GM18517 (cell line): ENCODE results near the gene ASPG.

Source experiments
- ATAC-seq: cut with Tn5 transposase; IDR thresholded peaks from one replicate; pipeline ENCODE4 v1.9.1; 2021; ENCODE audit warnings: mild to moderate bottlenecking, moderate library complexity; ENCODE audit not compliant: unreplicated experiment

The ASPG gene

GRCh38 chr14:104104076-104104901, 18.8 kb downstream of the ASPG start:
- ATAC-seq = no peak

- ATAC-seq = no peak
These were observed 19.7 kb downstream of the ASPG start for GRCh38 chr14:104105071-104105821.

- ATAC-seq = no peak
These were observed 20.4 kb downstream of the ASPG start for GRCh38 chr14:104105822-104106470.

GRCh38 chr14:104106471-104106991, 21.0 kb downstream of the ASPG start:
- no peak for ATAC-seq

GRCh38 chr14:104107101-104107581, 21.6 kb downstream of the ASPG start:
- no peak for ATAC-seq

- ATAC-seq = no peak
These were observed 22.4 kb downstream of the ASPG start for GRCh38 chr14:104107611-104108569.

- no peak for ATAC-seq
These were observed 23.4 kb downstream of the ASPG start for GRCh38 chr14:104108570-104109541.

GRCh38 chr14:104109731-104110361, 24.3 kb downstream of the ASPG start:
- no peak for ATAC-seq

- ATAC-seq = no peak
These were observed 25.1 kb downstream of the ASPG start for GRCh38 chr14:104110491-104111209.

- ATAC-seq = no peak
These were observed 26.0 kb downstream of the ASPG start for GRCh38 chr14:104111301-104112112.

GRCh38 chr14:104112113-104112505, 26.6 kb downstream of the ASPG start:
- no peak for ATAC-seq

GRCh38 chr14:104112609-104113571, 27.4 kb downstream of the ASPG start:
- no peak for ATAC-seq

GRCh38 chr14:104113631-104114420, 28.3 kb downstream of the ASPG start:
- no peak for ATAC-seq

GRCh38 chr14:104114421-104115130, 29.1 kb downstream of the ASPG start:
- no peak for ATAC-seq
